Neural progenitor cell (in vitro differentiated cells): ENCODE data around the gene OCA2. TPM values are rescaled to one million over a fixed set of nuclear protein-coding genes. Genes with fewer than 3 reads are reported as not detected.
"Not testable (repeated sequence)": the region's sequence is repeated elsewhere in the genome, so short reads cannot be mapped to it uniquely, and the experiment has no call there.

Experiments
- DNase-seq: peaks from one replicate; pipeline ENCODE4 v3.0.0-alpha.2; 2016; ENCODE audit warnings: low spot score
- H2AFZ ChIP-seq: fragments of 200-600 bp; sonication (generic); replicated peaks from 2 replicates; pipeline ENCODE4 v1.6.1; 2016; ENCODE audit warnings: antibody characterized with exemption
- H3F3A ChIP-seq: fragments of 200-600 bp; sonication (generic); 2 replicates; pipeline ENCODE4 v1.6.1; 2016; ENCODE audit warnings: antibody characterized with exemption, low read depth
- H3K27ac ChIP-seq: fragments of 200-600 bp; sonication (generic); 2 replicates; pipeline ENCODE4 v1.5.1; 2016; ENCODE audit warnings: mild to moderate bottlenecking
- H3K27me3 ChIP-seq: fragments of 200-600 bp; sonication (generic); 2 replicates; pipeline ENCODE4 v1.6.1; 2016; ENCODE audit warnings: mild to moderate bottlenecking, moderate library complexity
- H3K36me3 ChIP-seq: fragments of 200-600 bp; sonication (generic); 2 replicates; pipeline ENCODE4 v1.5.1; 2016
- H3K4me1 ChIP-seq: fragments of 200-600 bp; sonication (generic); 2 replicates; pipeline ENCODE4 v1.6.1; 2016; ENCODE audit warnings: mixed run types
- H3K4me2 ChIP-seq: fragments of 200-600 bp; sonication (generic); 2 replicates; pipeline ENCODE4 v1.6.1; 2016
- H3K4me3 ChIP-seq: fragments of 200-600 bp; sonication (generic); 2 replicates; pipeline ENCODE4 v1.5.1; 2016
- H3K79me2 ChIP-seq: fragments of 200-600 bp; sonication (generic); 2 replicates; pipeline ENCODE4 v1.6.1; 2016; ENCODE audit warnings: low read depth
- H3K9ac ChIP-seq: fragments of 200-600 bp; sonication (generic); 2 replicates; pipeline ENCODE4 v1.6.1; 2016
- H3K9me3 ChIP-seq: fragments of 200-600 bp; sonication (generic); 2 replicates; pipeline ENCODE4 v1.5.1; 2016; ENCODE audit warnings: low read depth
- H4K20me1 ChIP-seq: fragments of 200-600 bp; sonication (generic); 2 replicates; pipeline ENCODE4 v1.6.1; 2016; ENCODE audit warnings: low read depth
- H3K27ac Mint-ChIP-seq: 3 replicates; pipeline ENCODE4 v1.8.0; 2021; ENCODE audit warnings: mixed read lengths
- H3K27me3 Mint-ChIP-seq: 2 replicates; pipeline ENCODE4 v1.8.0; 2022; ENCODE audit warnings: low read depth, mild to moderate bottlenecking, inconsistent platforms, moderate library complexity, mixed read lengths; ENCODE audit not compliant: insufficient read depth
- H3K36me3 Mint-ChIP-seq: 3 replicates; pipeline ENCODE4 v1.8.0; 2021; ENCODE audit warnings: mixed read lengths
- H3K4me1 Mint-ChIP-seq: 3 replicates; pipeline ENCODE4 v1.8.0; 2021; ENCODE audit warnings: mixed read lengths
- H3K4me3 Mint-ChIP-seq: 3 replicates; pipeline ENCODE4 v1.8.0; 2021; ENCODE audit warnings: mild to moderate bottlenecking, moderate library complexity, mixed read lengths
- H3K9me3 Mint-ChIP-seq: 3 replicates; pipeline ENCODE4 v1.8.0; 2020; ENCODE audit warnings: mixed read lengths
- EZH2 ChIP-seq: fragments of 200-600 bp; sonication (generic); IDR thresholded peaks from 2 replicates; pipeline ENCODE4 v1.6.1; 2017; ENCODE audit warnings: antibody characterized with exemption, mild to moderate bottlenecking, moderate library complexity
- EZH2phosphoT487 ChIP-seq: fragments of 200-600 bp; sonication (generic); IDR thresholded peaks from 2 replicates; pipeline ENCODE4 v1.6.1; 2017; ENCODE audit warnings: antibody characterized with exemption
- total RNA-seq: library from RNA; depleted of rRNA; stranded (reverse); fragments of >200 nt; gene quantifications from 2 replicates; pipeline ENCODE4 v1.2.3, GENCODE V29; 2015; ENCODE audit warnings: low replicate concordance
- TF ChIP-seq, protein P1 (sequence below): fragments of 200-600 bp; sonication (generic); IDR thresholded peaks from 2 replicates; pipeline ENCODE4 v1.5.1; 2017; ENCODE audit warnings: antibody characterized with exemption, mild to moderate bottlenecking

The OCA2 gene
- total RNA-seq, 1 donor from 2014 or later: 1.0 TPM

GRCh38 chr15:27769652-27770051 lies 329.5 kb downstream of the OCA2 start:
- TF ChIP-seq, protein P1, sequence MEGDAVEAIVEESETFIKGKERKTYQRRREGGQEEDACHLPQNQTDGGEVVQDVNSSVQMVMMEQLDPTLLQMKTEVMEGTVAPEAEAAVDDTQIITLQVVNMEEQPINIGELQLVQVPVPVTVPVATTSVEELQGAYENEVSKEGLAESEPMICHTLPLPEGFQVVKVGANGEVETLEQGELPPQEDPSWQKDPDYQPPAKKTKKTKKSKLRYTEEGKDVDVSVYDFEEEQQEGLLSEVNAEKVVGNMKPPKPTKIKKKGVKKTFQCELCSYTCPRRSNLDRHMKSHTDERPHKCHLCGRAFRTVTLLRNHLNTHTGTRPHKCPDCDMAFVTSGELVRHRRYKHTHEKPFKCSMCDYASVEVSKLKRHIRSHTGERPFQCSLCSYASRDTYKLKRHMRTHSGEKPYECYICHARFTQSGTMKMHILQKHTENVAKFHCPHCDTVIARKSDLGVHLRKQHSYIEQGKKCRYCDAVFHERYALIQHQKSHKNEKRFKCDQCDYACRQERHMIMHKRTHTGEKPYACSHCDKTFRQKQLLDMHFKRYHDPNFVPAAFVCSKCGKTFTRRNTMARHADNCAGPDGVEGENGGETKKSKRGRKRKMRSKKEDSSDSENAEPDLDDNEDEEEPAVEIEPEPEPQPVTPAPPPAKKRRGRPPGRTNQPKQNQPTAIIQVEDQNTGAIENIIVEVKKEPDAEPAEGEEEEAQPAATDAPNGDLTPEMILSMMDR: no peak
- TF ChIP-seq EZH2: no peak
- TF ChIP-seq EZH2phosphoT487: no peak
- Histone ChIP-seq H2AFZ (no peak overlapping the region), H3K27me3 (no peaks in the 10 kb centered on the region), H4K20me1 (no peaks in the 10 kb centered on the region), H3K4me3 (no peak overlapping the region), H3K27ac (no peak overlapping the region), H3K79me2 (no peaks in the 10 kb centered on the region), H3K4me1 (no peaks in the 10 kb centered on the region), H3K4me2 (no peak overlapping the region), H3K9ac (no peak overlapping the region), H3K9me3 (no peaks in the 10 kb centered on the region), H3K36me3 (no peaks in the 10 kb centered on the region), H3F3A (peaks cover 7% of the 10 kb centered on the region)
- Mint-ChIP-seq H3K4me1 (peaks cover 3% of the 10 kb centered on the region), H3K36me3 (no peaks in the 10 kb centered on the region), H3K9me3 (peaks cover 11% of the 10 kb centered on the region), H3K4me3 (no peak overlapping the region), H3K27me3 (no peaks in the 10 kb centered on the region), H3K27ac (no peak overlapping the region)
- no peak for DNase-seq

DNA sequence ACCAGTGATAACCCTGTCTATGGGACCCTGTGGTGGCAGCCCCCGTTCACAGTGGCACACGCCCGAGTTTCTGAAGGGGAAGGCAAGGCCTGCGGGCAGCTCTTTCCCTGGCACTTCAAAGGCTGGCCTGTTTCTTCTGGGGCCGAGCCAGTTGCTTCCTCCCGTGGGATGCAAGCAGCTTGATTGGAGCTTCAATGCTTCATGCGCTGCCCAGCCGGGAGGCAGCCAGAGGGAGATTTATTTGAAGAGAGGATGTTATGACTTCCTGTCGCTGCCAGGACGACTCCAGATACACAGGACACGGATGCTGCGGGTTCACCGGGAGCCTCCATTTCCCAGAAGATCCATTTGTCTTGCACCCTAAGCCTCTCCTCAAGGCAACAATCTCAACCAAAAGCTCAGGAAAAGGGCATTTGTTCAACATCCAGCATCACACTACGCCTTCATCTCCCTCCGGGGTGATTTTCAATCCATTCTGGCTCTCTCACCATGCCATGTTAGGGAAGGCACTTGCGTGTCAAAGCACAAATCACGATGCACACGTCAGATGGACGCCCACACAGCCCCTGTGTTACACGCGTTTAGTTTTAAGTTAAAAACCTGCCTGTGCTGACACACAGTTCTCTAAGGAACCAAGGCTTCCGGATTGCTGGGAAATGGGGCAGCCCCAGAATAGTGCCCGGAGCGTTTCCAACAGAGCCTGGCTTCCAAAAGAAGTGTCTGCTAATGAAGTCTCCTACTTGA lies 330.2 kb downstream of the OCA2 start:
- DNase-seq: no peak
- Histone ChIP-seq H3K4me3 (no peak overlapping the region), H3K9me3 (no peaks in the 10 kb centered on the region), H2AFZ (peak overlapping the region; percentile 26), H3K9ac (no peak overlapping the region), H3K79me2 (no peaks in the 10 kb centered on the region), H3F3A (peaks cover 7% of the 10 kb centered on the region), H3K4me1 (no peaks in the 10 kb centered on the region), H4K20me1 (no peaks in the 10 kb centered on the region), H3K36me3 (no peaks in the 10 kb centered on the region), H3K4me2 (no peak overlapping the region), H3K27me3 (no peaks in the 10 kb centered on the region), H3K27ac (no peak overlapping the region)
- peaks cover 11% of the 10 kb centered on the region for H3K9me3 Mint-ChIP-seq
- H3K4me3 Mint-ChIP-seq: no peak overlapping the region
- peaks cover 3% of the 10 kb centered on the region for H3K4me1 Mint-ChIP-seq
- H3K27ac Mint-ChIP-seq: no peak overlapping the region
- H3K27me3 Mint-ChIP-seq: no peaks in the 10 kb centered on the region
- TF ChIP-seq, protein P1: no peak
- TF ChIP-seq EZH2phosphoT487 (no peak), EZH2 (no peak)
- no peaks in the 10 kb centered on the region for H3K36me3 Mint-ChIP-seq

DNA sequence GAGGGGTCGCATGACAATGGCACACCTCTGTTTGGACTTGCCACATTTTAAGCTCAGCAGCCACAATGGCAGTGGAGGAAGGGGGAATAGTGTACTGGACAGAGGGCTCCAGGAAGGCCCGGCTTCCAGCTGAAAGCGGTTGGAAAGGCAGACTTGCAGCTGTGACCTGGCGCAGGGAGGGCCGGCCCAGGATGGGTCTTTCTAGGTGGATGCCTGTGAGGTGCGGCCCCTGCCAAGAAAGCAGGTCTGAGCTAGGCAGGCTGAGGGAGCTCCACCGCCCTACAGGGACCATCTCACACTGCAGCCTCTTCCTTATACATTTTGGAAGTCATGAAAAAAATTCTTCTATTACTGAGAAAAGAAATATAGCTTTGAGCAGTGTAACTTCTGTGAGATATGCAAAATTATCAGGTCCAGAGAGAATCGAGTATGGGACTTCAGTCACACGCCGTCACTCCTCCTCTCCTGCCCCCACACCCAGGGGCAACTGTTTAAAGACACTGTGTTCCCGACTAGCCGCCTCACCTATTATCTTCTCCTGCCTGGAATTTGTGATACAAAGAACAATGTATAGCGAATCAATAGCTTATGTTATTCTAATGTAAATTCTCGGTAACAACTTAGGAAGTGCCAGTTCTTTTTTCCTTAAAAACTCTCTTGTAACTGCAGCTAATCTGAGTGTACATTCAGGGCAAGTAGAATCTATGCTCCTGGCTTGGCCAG lies 331.0 kb downstream of the OCA2 start:
- peaks cover 11% of the 10 kb centered on the region for H3K9me3 Mint-ChIP-seq
- Histone ChIP-seq H3K27ac (no peak overlapping the region), H3K4me2 (no peak overlapping the region), H3K9me3 (no peaks in the 10 kb centered on the region), H3K27me3 (no peaks in the 10 kb centered on the region), H3K79me2 (no peaks in the 10 kb centered on the region), H3K9ac (no peak overlapping the region), H3F3A (peaks cover 7% of the 10 kb centered on the region), H2AFZ (peak overlapping the region; percentile 60), H3K36me3 (no peaks in the 10 kb centered on the region), H3K4me1 (no peaks in the 10 kb centered on the region), H3K4me3 (no peak overlapping the region), H4K20me1 (no peaks in the 10 kb centered on the region)
- peak overlapping the region; percentile 68 for H3K27ac Mint-ChIP-seq
- DNase-seq: peak; percentile 4
- TF ChIP-seq, protein P1: no peak
- TF ChIP-seq EZH2phosphoT487: no peak
- no peak for TF ChIP-seq EZH2
- H3K36me3 Mint-ChIP-seq: no peaks in the 10 kb centered on the region
- no peak overlapping the region for H3K4me3 Mint-ChIP-seq
- peaks cover 3% of the 10 kb centered on the region for H3K4me1 Mint-ChIP-seq
- H3K27me3 Mint-ChIP-seq: no peaks in the 10 kb centered on the region

GRCh38 chr15:27767430-27767829 lies 331.7 kb downstream of the OCA2 start:
- H3K27ac Mint-ChIP-seq, H4K20me1 ChIP-seq, H3K27ac ChIP-seq, H3K4me1 ChIP-seq, H3K9ac ChIP-seq, H3K4me2 ChIP-seq, H3K4me3 ChIP-seq, DNase-seq, H3K27me3 ChIP-seq, H3K79me2 ChIP-seq, H3K27me3 Mint-ChIP-seq, H3K4me3 Mint-ChIP-seq, H3K36me3 Mint-ChIP-seq, H3K9me3 ChIP-seq, H3K36me3 ChIP-seq, H3K4me1 Mint-ChIP-seq, H3F3A ChIP-seq: not testable (repeated sequence)
- H3K9me3 Mint-ChIP-seq: peaks cover 11% of the 10 kb centered on the region
- H2AFZ ChIP-seq: peak overlapping the region; percentile 60
